ENCODE results near the gene EVA1C.
"Not testable (repeated sequence)": the region's sequence is repeated elsewhere in the genome, so short reads cannot be mapped to it uniquely, and the experiment has no call there.

The EVA1C gene

DNA sequence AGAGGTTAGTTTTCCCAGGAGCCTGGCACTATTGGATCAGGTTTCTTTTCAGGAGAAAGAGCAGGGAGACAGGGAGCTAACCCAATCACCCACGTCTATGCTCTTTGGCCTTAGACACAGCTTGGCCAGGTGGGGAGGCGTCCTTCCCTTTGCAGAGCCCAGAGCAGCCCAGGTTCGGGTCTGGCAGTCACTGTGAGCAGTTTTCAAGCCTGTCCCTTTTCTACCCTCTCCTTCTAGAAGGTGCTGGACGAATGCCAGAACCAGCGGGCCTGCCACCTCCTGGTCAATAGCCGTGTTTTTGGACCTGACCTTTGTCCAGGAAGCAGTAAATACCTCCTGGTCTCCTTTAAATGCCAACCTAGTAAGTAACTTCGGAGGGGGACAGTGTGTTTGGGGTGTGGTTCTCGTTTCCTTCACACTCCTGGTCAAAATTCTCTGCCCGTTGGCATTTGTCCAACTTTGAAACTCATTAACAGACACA lies 44.9 kb downstream of the EVA1C start:
- Histone ChIP-seq H3K27me3 (ENCODE audit: control insufficient read depth, insufficient read depth, low read length, poor library complexity, severe bottlenecking) (no peaks in the 10 kb centered on the region), H3K27ac (ENCODE audit: insufficient read depth, low read depth, low read length, poor library complexity, severe bottlenecking) (no peak overlapping the region), H3K4me1 (ENCODE audit: control insufficient read depth, insufficient read depth, low read length) (peaks cover 6% of the 10 kb centered on the region), H3K36me3 (ENCODE audit: control insufficient read depth, insufficient read depth, low read length) (no peaks in the 10 kb centered on the region), H3K9me3 (ENCODE audit: control insufficient read depth, low read length) (no peaks in the 10 kb centered on the region), H3K4me3 (ENCODE audit: insufficient read depth, low read depth, low read length) (no peak overlapping the region)
- 80 to 83% methylated on average over 7 to 9 of the region's 9 CpGs for WGBS, 2 experiments

- H3K9me3 ChIP-seq (ENCODE audit: control insufficient read depth, low read length) = no peaks in the 10 kb centered on the region
- H3K4me3 ChIP-seq (ENCODE audit: insufficient read depth, low read depth, low read length) = no peak overlapping the region
- peaks cover 6% of the 10 kb centered on the region for H3K4me1 ChIP-seq (ENCODE audit: control insufficient read depth, insufficient read depth, low read length)
- no peak overlapping the region for H3K27ac ChIP-seq (ENCODE audit: insufficient read depth, low read depth, low read length, poor library complexity, severe bottlenecking)
- H3K36me3 ChIP-seq (ENCODE audit: control insufficient read depth, insufficient read depth, low read length) = no peaks in the 10 kb centered on the region
- 71 to 81% methylated on average over 6 of the region's 6 CpGs for WGBS, 2 experiments
- no peaks in the 10 kb centered on the region for H3K27me3 ChIP-seq (ENCODE audit: control insufficient read depth, insufficient read depth, low read length, poor library complexity, severe bottlenecking)
These were observed 45.5 kb downstream of the EVA1C start for GRCh38 chr21:32457962-32458361.

- Histone ChIP-seq H3K9me3 (ENCODE audit: control insufficient read depth, low read length) (no peaks in the 10 kb centered on the region), H3K4me1 (ENCODE audit: control insufficient read depth, insufficient read depth, low read length) (peaks cover 6% of the 10 kb centered on the region), H3K4me3 (ENCODE audit: insufficient read depth, low read depth, low read length) (no peak overlapping the region), H3K36me3 (ENCODE audit: control insufficient read depth, insufficient read depth, low read length) (no peaks in the 10 kb centered on the region), H3K27ac (ENCODE audit: insufficient read depth, low read depth, low read length, poor library complexity, severe bottlenecking) (no peak overlapping the region), H3K27me3 (ENCODE audit: control insufficient read depth, insufficient read depth, low read length, poor library complexity, severe bottlenecking) (no peaks in the 10 kb centered on the region)
- 93 to 95% methylated on average over 5 of the region's 5 CpGs for WGBS, 2 experiments
These were observed 47.5 kb downstream of the EVA1C start for GRCh38 chr21:32459972-32460371.

- Histone ChIP-seq H3K27me3 (ENCODE audit: control insufficient read depth, insufficient read depth, low read length, poor library complexity, severe bottlenecking) (no peaks in the 10 kb centered on the region), H3K4me1 (ENCODE audit: control insufficient read depth, insufficient read depth, low read length) (peaks cover 6% of the 10 kb centered on the region), H3K4me3 (ENCODE audit: insufficient read depth, low read depth, low read length) (no peak overlapping the region), H3K27ac (ENCODE audit: insufficient read depth, low read depth, low read length, poor library complexity, severe bottlenecking) (no peak overlapping the region), H3K36me3 (ENCODE audit: control insufficient read depth, insufficient read depth, low read length) (no peaks in the 10 kb centered on the region), H3K9me3 (ENCODE audit: control insufficient read depth, low read length) (no peaks in the 10 kb centered on the region)
- 95 to 96% methylated on average over 6 of the region's 6 CpGs for WGBS, 2 experiments
These were observed 49.0 kb downstream of the EVA1C start for GRCh38 chr21:32461503-32461902.

- not testable (repeated sequence) for H3K36me3 ChIP-seq (ENCODE audit: control insufficient read depth, insufficient read depth, low read length); H3K9me3 ChIP-seq (ENCODE audit: control insufficient read depth, low read length); H3K27ac ChIP-seq (ENCODE audit: insufficient read depth, low read depth, low read length, poor library complexity, severe bottlenecking); H3K4me1 ChIP-seq (ENCODE audit: control insufficient read depth, insufficient read depth, low read length); H3K27me3 ChIP-seq (ENCODE audit: control insufficient read depth, insufficient read depth, low read length, poor library complexity, severe bottlenecking); H3K4me3 ChIP-seq (ENCODE audit: insufficient read depth, low read depth, low read length)
- WGBS, 2 experiments = 97 to 100% methylated on average over 1 to 2 of the region's 3 CpGs
These were observed 50.1 kb downstream of the EVA1C start for GRCh38 chr21:32462564-32462963.

- no peak overlapping the region for H3K27ac ChIP-seq (ENCODE audit: insufficient read depth, low read depth, low read length, poor library complexity, severe bottlenecking)
- H3K4me3 ChIP-seq (ENCODE audit: insufficient read depth, low read depth, low read length) = no peak overlapping the region
- H3K27me3 ChIP-seq (ENCODE audit: control insufficient read depth, insufficient read depth, low read length, poor library complexity, severe bottlenecking) = no peaks in the 10 kb centered on the region
- H3K36me3 ChIP-seq (ENCODE audit: control insufficient read depth, insufficient read depth, low read length) = no peaks in the 10 kb centered on the region
- WGBS, 2 experiments = 96 to 97% methylated on average over 6 of the region's 7 CpGs
- no peaks in the 10 kb centered on the region for H3K9me3 ChIP-seq (ENCODE audit: control insufficient read depth, low read length)
- no peaks in the 10 kb centered on the region for H3K4me1 ChIP-seq (ENCODE audit: control insufficient read depth, insufficient read depth, low read length)
These were observed 50.9 kb downstream of the EVA1C start for GRCh38 chr21:32463367-32463766.

- 91% methylated on average over 8 of the region's 8 CpGs for WGBS, 2 experiments
- Histone ChIP-seq H3K4me1 (ENCODE audit: control insufficient read depth, insufficient read depth, low read length) (no peaks in the 10 kb centered on the region), H3K27ac (ENCODE audit: insufficient read depth, low read depth, low read length, poor library complexity, severe bottlenecking) (no peak overlapping the region), H3K27me3 (ENCODE audit: control insufficient read depth, insufficient read depth, low read length, poor library complexity, severe bottlenecking) (no peaks in the 10 kb centered on the region), H3K36me3 (ENCODE audit: control insufficient read depth, insufficient read depth, low read length) (no peaks in the 10 kb centered on the region), H3K9me3 (ENCODE audit: control insufficient read depth, low read length) (no peaks in the 10 kb centered on the region), H3K4me3 (ENCODE audit: insufficient read depth, low read depth, low read length) (no peak overlapping the region)
These were observed 51.4 kb downstream of the EVA1C start for GRCh38 chr21:32463889-32464300.

DNA sequence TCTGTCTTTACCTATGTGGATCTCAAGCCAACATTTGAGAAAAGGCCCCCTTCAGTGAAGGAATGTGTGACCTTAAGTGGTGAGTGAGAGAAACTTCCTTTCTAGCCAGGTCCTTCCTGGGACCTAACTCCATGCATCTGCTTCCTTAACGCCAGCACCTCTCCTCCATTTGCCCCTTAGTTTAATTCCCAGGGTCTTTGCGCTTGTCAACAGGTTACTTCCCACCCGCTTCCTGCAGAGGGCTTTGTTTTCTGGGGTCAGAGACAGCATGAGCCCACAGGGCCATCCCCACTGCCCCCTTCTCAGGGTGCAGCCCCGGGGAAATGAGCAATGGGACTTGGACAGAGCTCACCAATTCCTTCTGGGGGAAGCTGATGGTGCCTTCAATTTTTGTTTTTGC lies 54.8 kb downstream of the EVA1C start:
- Histone ChIP-seq H3K4me1 (ENCODE audit: control insufficient read depth, insufficient read depth, low read length) (no peaks in the 10 kb centered on the region), H3K36me3 (ENCODE audit: control insufficient read depth, insufficient read depth, low read length) (no peaks in the 10 kb centered on the region), H3K27ac (ENCODE audit: insufficient read depth, low read depth, low read length, poor library complexity, severe bottlenecking) (no peak overlapping the region), H3K9me3 (ENCODE audit: control insufficient read depth, low read length) (no peaks in the 10 kb centered on the region), H3K4me3 (ENCODE audit: insufficient read depth, low read depth, low read length) (no peak overlapping the region), H3K27me3 (ENCODE audit: control insufficient read depth, insufficient read depth, low read length, poor library complexity, severe bottlenecking) (no peaks in the 10 kb centered on the region)
- 54 to 59% methylated on average over 4 of the region's 4 CpGs for WGBS, 2 experiments

GRCh38 chr21:32468681-32469111 lies 56.2 kb downstream of the EVA1C start:
- H3K4me3 ChIP-seq (ENCODE audit: insufficient read depth, low read depth, low read length) = no peak overlapping the region
- 83 to 85% methylated on average over 6 of the region's 6 CpGs for WGBS, 2 experiments
- H3K9me3 ChIP-seq (ENCODE audit: control insufficient read depth, low read length) = no peaks in the 10 kb centered on the region
- no peaks in the 10 kb centered on the region for H3K36me3 ChIP-seq (ENCODE audit: control insufficient read depth, insufficient read depth, low read length)
- H3K27ac ChIP-seq (ENCODE audit: insufficient read depth, low read depth, low read length, poor library complexity, severe bottlenecking) = no peak overlapping the region
- no peaks in the 10 kb centered on the region for H3K4me1 ChIP-seq (ENCODE audit: control insufficient read depth, insufficient read depth, low read length)
- no peaks in the 10 kb centered on the region for H3K27me3 ChIP-seq (ENCODE audit: control insufficient read depth, insufficient read depth, low read length, poor library complexity, severe bottlenecking)

- Histone ChIP-seq H3K9me3 (ENCODE audit: control insufficient read depth, low read length) (no peaks in the 10 kb centered on the region), H3K27me3 (ENCODE audit: control insufficient read depth, insufficient read depth, low read length, poor library complexity, severe bottlenecking) (no peaks in the 10 kb centered on the region), H3K27ac (ENCODE audit: insufficient read depth, low read depth, low read length, poor library complexity, severe bottlenecking) (no peak overlapping the region), H3K4me3 (ENCODE audit: insufficient read depth, low read depth, low read length) (no peak overlapping the region), H3K36me3 (ENCODE audit: control insufficient read depth, insufficient read depth, low read length) (no peaks in the 10 kb centered on the region), H3K4me1 (ENCODE audit: control insufficient read depth, insufficient read depth, low read length) (no peaks in the 10 kb centered on the region)
- 91 to 93% methylated on average over 5 of the region's 5 CpGs for WGBS, 2 experiments
These were observed 57.1 kb downstream of the EVA1C start for GRCh38 chr21:32469628-32470027.

- H3K27ac ChIP-seq (ENCODE audit: insufficient read depth, low read depth, low read length, poor library complexity, severe bottlenecking) = no peak overlapping the region
- 89 to 90% methylated on average over 9 of the region's 9 CpGs for WGBS, 2 experiments
- H3K9me3 ChIP-seq (ENCODE audit: control insufficient read depth, low read length) = no peaks in the 10 kb centered on the region
- H3K36me3 ChIP-seq (ENCODE audit: control insufficient read depth, insufficient read depth, low read length) = no peaks in the 10 kb centered on the region
- H3K4me1 ChIP-seq (ENCODE audit: control insufficient read depth, insufficient read depth, low read length) = no peaks in the 10 kb centered on the region
- H3K27me3 ChIP-seq (ENCODE audit: control insufficient read depth, insufficient read depth, low read length, poor library complexity, severe bottlenecking) = no peaks in the 10 kb centered on the region
- no peak overlapping the region for H3K4me3 ChIP-seq (ENCODE audit: insufficient read depth, low read depth, low read length)
These were observed 57.7 kb downstream of the EVA1C start for GRCh38 chr21:32470206-32470605.

All from ectodermal cell (in vitro differentiated cells).